ENCODE measurements around the gene PLEKHJ1.
A peak's percentile ranks its signal among the peaks of the same experiment; 100 is the strongest.

The PLEKHJ1 gene

GRCh38 chr19:2252797-2253105, 16.6 kb upstream of the PLEKHJ1 start:
- H3K27ac ChIP-seq (ENCODE audit: low read length), result no peak overlapping the region
- H3K4me1 ChIP-seq (ENCODE audit: control insufficient read depth in 1 of 2, insufficient read depth in 2 of 2, low read length in 2 of 2), result peaks cover 0 to 37% of the 10 kb centered on the region in 2 donors
- H3K27me3 ChIP-seq (ENCODE audit: low read depth, low read length), result peaks cover 33% of the 10 kb centered on the region
- peaks cover 0 to 8% of the 10 kb centered on the region in 2 donors for H3K36me3 ChIP-seq (ENCODE audit: control insufficient read depth in 1 of 2, insufficient read depth in 2 of 2, low read length in 2 of 2)
- peak overlapping the region in 1 of 2 donors; percentile 40 for H3K4me3 ChIP-seq (ENCODE audit: low read depth in 1 of 2, low read length in 2 of 2)
- no peaks in the 10 kb centered on the region for H3K9me3 ChIP-seq (ENCODE audit: control insufficient read depth in 1 of 2, low read length in 2 of 2)

DNA sequence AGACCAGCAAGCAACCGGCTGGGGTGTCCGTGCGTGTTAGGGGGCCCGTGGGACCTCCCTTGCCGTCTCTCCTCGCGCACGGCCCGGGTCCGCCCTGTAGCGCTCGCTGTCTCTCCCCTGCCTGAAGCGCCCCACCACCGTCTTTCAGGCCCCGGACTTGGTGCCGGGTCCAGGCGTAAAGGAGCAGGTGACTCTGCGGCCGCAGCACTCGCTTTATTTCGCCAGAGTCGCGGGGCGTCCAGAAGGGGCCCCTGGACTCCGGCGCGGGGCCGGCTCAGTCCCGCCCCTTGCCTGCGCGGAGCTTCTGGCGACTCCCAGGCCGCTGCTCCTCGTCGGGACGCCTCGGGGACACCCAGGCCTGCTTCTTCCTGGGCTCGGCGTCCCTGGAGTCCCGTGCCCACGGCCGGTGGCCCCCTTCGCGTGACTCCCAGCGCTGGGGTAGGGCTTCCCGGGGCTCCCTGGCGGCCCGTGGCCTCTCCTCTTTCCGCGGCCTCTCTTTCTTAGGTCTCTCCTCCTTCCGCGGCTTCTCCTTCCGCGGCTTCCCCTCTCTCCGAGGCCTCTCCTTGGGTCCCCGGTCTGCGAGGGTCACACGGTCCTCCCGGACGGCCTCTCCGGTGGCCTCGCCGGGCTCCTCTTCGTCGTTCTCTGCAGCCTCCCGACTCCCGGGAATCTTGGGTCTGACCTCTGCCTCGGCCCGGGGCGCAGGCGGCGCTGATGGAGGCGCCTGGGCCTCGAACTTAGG, 16.1 kb upstream of the PLEKHJ1 start:
- H3K27me3 ChIP-seq (ENCODE audit: low read depth, low read length), result peaks cover 33% of the 10 kb centered on the region
- peaks cover 0 to 37% of the 10 kb centered on the region in 2 donors for H3K4me1 ChIP-seq (ENCODE audit: control insufficient read depth in 1 of 2, insufficient read depth in 2 of 2, low read length in 2 of 2)
- peak overlapping the region in 1 of 2 donors; percentile 40 for H3K4me3 ChIP-seq (ENCODE audit: low read depth in 1 of 2, low read length in 2 of 2)
- no peak overlapping the region for H3K27ac ChIP-seq (ENCODE audit: low read length)
- no peaks in the 10 kb centered on the region for H3K9me3 ChIP-seq (ENCODE audit: control insufficient read depth in 1 of 2, low read length in 2 of 2)
- H3K36me3 ChIP-seq (ENCODE audit: control insufficient read depth in 1 of 2, insufficient read depth in 2 of 2, low read length in 2 of 2), result peaks cover 0 to 13% of the 10 kb centered on the region in 2 donors

DNA sequence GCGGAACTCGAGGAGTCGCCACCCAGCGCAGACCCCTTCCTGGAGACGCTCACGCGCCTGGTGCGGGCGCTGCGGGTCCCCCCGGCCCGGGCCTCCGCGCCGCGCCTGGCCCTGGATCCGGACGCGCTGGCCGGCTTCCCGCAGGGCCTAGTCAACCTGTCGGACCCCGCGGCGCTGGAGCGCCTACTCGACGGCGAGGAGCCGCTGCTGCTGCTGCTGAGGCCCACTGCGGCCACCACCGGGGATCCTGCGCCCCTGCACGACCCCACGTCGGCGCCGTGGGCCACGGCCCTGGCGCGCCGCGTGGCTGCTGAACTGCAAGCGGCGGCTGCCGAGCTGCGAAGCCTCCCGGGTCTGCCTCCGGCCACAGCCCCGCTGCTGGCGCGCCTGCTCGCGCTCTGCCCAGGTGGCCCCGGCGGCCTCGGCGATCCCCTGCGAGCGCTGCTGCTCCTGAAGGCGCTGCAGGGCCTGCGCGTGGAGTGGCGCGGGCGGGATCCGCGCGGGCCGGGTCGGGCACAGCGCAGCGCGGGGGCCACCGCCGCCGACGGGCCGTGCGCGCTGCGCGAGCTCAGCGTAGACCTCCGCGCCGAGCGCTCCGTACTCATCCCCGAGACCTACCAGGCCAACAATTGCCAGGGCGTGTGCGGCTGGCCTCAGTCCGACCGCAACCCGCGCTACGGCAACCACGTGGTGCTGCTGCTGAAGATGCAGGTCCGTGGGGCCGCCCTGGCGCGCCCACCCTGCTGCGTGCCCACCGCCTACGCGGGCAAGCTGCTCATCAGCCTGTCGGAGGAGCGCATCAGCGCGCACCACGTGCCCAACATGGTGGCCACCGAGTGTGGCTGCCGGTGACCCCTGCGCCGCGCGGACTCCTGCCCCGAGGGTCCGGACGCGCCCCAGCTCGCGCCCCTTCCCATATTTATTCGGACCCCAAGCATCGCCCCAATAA, 15.3 kb upstream of the PLEKHJ1 start:
- peaks cover 33% of the 10 kb centered on the region for H3K27me3 ChIP-seq (ENCODE audit: low read depth, low read length)
- H3K27ac ChIP-seq (ENCODE audit: low read length), result no peak overlapping the region
- peaks cover 0 to 40% of the 10 kb centered on the region in 2 donors for H3K4me1 ChIP-seq (ENCODE audit: control insufficient read depth in 1 of 2, insufficient read depth in 2 of 2, low read length in 2 of 2)
- H3K36me3 ChIP-seq (ENCODE audit: control insufficient read depth in 1 of 2, insufficient read depth in 2 of 2, low read length in 2 of 2), result peaks cover 7 to 22% of the 10 kb centered on the region in 2 donors
- H3K9me3 ChIP-seq (ENCODE audit: control insufficient read depth in 1 of 2, low read length in 2 of 2), result no peaks in the 10 kb centered on the region
- H3K4me3 ChIP-seq (ENCODE audit: low read depth in 1 of 2, low read length in 2 of 2), result peak overlapping the region in 1 of 2 donors; percentile 40

GRCh38 chr19:2250766-2251105, 14.6 kb upstream of the PLEKHJ1 start:
- H3K4me1 ChIP-seq (ENCODE audit: control insufficient read depth in 1 of 2, insufficient read depth in 2 of 2, low read length in 2 of 2), result peaks cover 0 to 40% of the 10 kb centered on the region in 2 donors
- peak overlapping the region in 1 of 2 donors; percentile 8 for H3K4me3 ChIP-seq (ENCODE audit: low read depth in 1 of 2, low read length in 2 of 2)
- H3K27ac ChIP-seq (ENCODE audit: low read length), result no peak overlapping the region
- H3K27me3 ChIP-seq (ENCODE audit: low read depth, low read length), result peaks cover 33% of the 10 kb centered on the region
- H3K9me3 ChIP-seq (ENCODE audit: control insufficient read depth in 1 of 2, low read length in 2 of 2), result no peaks in the 10 kb centered on the region
- peaks cover 14 to 28% of the 10 kb centered on the region in 2 donors for H3K36me3 ChIP-seq (ENCODE audit: control insufficient read depth in 1 of 2, insufficient read depth in 2 of 2, low read length in 2 of 2)

GRCh38 chr19:2249880-2250765, 14.0 kb upstream of the PLEKHJ1 start:
- no peaks in the 10 kb centered on the region for H3K9me3 ChIP-seq (ENCODE audit: control insufficient read depth in 1 of 2, low read length in 2 of 2)
- H3K27me3 ChIP-seq (ENCODE audit: low read depth, low read length), result peaks cover 33% of the 10 kb centered on the region
- peak overlapping the region in 1 of 2 donors; percentile 8 for H3K4me3 ChIP-seq (ENCODE audit: low read depth in 1 of 2, low read length in 2 of 2)
- H3K36me3 ChIP-seq (ENCODE audit: control insufficient read depth in 1 of 2, insufficient read depth in 2 of 2, low read length in 2 of 2), result peaks cover 20 to 34% of the 10 kb centered on the region in 2 donors
- peaks cover 0 to 40% of the 10 kb centered on the region in 2 donors for H3K4me1 ChIP-seq (ENCODE audit: control insufficient read depth in 1 of 2, insufficient read depth in 2 of 2, low read length in 2 of 2)
- no peak overlapping the region for H3K27ac ChIP-seq (ENCODE audit: low read length)

- Histone ChIP-seq H3K36me3 (ENCODE audit: control insufficient read depth in 1 of 2, insufficient read depth in 2 of 2, low read length in 2 of 2) (peaks cover 27 to 43% of the 10 kb centered on the region in 2 donors), H3K27me3 (ENCODE audit: low read depth, low read length) (peaks cover 32% of the 10 kb centered on the region), H3K9me3 (ENCODE audit: control insufficient read depth in 1 of 2, low read length in 2 of 2) (no peaks in the 10 kb centered on the region), H3K4me1 (ENCODE audit: control insufficient read depth in 1 of 2, insufficient read depth in 2 of 2, low read length in 2 of 2) (peaks cover 0 to 40% of the 10 kb centered on the region in 2 donors), H3K4me3 (ENCODE audit: low read depth in 1 of 2, low read length in 2 of 2) (no peak within 1 kb of the TSS), H3K27ac (ENCODE audit: low read length) (no peak within 1 kb of the TSS)
Observed at GRCh38 chr19:2249010-2249866, 13.1 kb upstream of the PLEKHJ1 start, which contains the start of gene AMH. Gene AMH (plus strand): TSS chr19:2249323. CDS start chr19:2249333, 10 bp downstream.

DNA sequence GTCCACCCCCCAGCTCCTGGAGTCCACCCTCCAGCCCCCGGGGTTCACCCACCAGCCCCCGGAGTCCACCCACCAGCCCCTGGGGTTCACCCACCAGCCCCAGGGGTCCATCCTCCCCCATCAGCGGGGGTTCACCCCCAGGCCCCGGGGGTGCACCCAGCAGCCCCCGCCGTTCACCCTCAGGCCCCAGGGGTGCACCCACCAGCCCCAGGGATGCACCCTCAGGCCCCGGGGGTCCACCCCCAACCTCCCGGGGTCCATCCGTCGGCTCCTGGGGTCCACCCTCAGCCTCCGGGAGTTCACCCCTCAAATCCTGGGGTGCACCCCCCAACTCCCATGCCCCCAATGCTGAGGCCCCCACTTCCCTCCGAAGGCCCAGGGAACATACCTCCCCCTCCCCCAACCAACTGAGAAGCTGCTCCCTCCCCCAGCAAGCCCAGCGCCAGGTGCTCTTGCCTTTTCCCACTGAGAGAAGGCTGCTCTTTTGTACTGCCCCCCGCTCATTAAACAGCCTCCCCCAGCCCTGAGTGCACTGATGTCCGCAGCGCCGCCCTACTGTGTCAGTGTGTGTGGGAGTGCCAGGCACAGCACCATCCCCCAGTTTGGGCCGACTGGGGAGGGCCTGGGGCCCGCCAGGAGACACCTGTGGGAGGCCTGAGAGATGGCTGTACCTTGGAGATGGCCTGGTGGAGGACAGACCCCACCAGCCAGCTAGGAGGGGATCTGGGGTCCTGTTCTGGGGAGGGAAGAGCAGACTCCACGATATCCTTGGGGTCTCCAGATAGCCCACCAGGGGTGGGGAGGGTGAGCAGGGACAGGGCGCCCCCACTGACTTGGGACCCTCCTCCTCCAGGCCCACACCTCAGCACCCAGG, 12.2 kb upstream of the PLEKHJ1 start:
- no peak overlapping the region for H3K4me3 ChIP-seq (ENCODE audit: low read depth in 1 of 2, low read length in 2 of 2)
- H3K36me3 ChIP-seq (ENCODE audit: control insufficient read depth in 1 of 2, insufficient read depth in 2 of 2, low read length in 2 of 2), result peaks cover 35 to 52% of the 10 kb centered on the region in 2 donors
- H3K27me3 ChIP-seq (ENCODE audit: low read depth, low read length), result peaks cover 27% of the 10 kb centered on the region
- H3K4me1 ChIP-seq (ENCODE audit: control insufficient read depth in 1 of 2, insufficient read depth in 2 of 2, low read length in 2 of 2), result peaks cover 0 to 35% of the 10 kb centered on the region in 2 donors
- no peaks in the 10 kb centered on the region for H3K9me3 ChIP-seq (ENCODE audit: control insufficient read depth in 1 of 2, low read length in 2 of 2)
- H3K27ac ChIP-seq (ENCODE audit: low read length), result no peak overlapping the region

- H3K4me1 ChIP-seq (ENCODE audit: control insufficient read depth in 1 of 2, insufficient read depth in 2 of 2, low read length in 2 of 2), result peaks cover 0 to 35% of the 10 kb centered on the region in 2 donors
- H3K27me3 ChIP-seq (ENCODE audit: low read depth, low read length), result peaks cover 20% of the 10 kb centered on the region
- H3K27ac ChIP-seq (ENCODE audit: low read length), result no peak overlapping the region
- no peaks in the 10 kb centered on the region for H3K9me3 ChIP-seq (ENCODE audit: control insufficient read depth in 1 of 2, low read length in 2 of 2)
- peaks cover 37 to 56% of the 10 kb centered on the region in 2 donors for H3K36me3 ChIP-seq (ENCODE audit: control insufficient read depth in 1 of 2, insufficient read depth in 2 of 2, low read length in 2 of 2)
- no peak overlapping the region for H3K4me3 ChIP-seq (ENCODE audit: low read depth in 1 of 2, low read length in 2 of 2)
Observed at GRCh38 chr19:2247433-2248101, 11.4 kb upstream of the PLEKHJ1 start.

DNA sequence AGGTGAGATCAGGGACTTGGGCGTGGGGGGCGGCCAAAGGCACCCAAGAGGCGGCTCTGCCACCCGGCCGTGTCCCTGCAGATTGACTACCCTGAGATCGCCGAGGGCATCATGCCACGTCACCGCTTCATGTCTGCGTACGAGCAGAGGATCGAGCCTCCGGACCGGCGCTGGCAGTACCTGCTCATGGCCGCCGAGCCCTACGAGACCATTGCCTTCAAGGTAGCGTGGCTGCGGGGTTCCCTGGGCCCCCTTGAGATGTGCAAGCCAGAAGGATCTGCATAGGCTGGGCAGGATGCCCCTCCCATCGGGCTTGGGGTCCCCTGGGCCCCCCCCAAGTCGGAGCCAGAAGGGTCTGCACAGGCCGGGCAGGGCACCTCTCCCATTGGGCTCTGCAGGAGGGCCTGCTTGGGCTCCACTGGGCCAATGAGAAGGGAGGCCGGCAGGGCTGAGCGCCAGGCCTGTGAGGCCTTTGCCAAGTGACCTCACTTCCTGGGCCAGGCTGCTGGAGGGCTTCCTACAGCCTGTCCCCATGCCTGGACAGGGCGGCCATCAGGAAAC, 10.8 kb upstream of the PLEKHJ1 start:
- no peak overlapping the region for H3K4me3 ChIP-seq (ENCODE audit: low read depth in 1 of 2, low read length in 2 of 2)
- H3K9me3 ChIP-seq (ENCODE audit: control insufficient read depth in 1 of 2, low read length in 2 of 2), result no peaks in the 10 kb centered on the region
- H3K27me3 ChIP-seq (ENCODE audit: low read depth, low read length), result peaks cover 13% of the 10 kb centered on the region
- peaks cover 0 to 35% of the 10 kb centered on the region in 2 donors for H3K4me1 ChIP-seq (ENCODE audit: control insufficient read depth in 1 of 2, insufficient read depth in 2 of 2, low read length in 2 of 2)
- peaks cover 37 to 56% of the 10 kb centered on the region in 2 donors for H3K36me3 ChIP-seq (ENCODE audit: control insufficient read depth in 1 of 2, insufficient read depth in 2 of 2, low read length in 2 of 2)
- no peak overlapping the region for H3K27ac ChIP-seq (ENCODE audit: low read length)
